Breast epithelium (tissue), 4 donors: Measurements from ENCODE around the gene ZNF79. TPM values are rescaled to one million over a fixed set of nuclear protein-coding genes. Genes with fewer than 3 reads are reported as not detected.

Experiments used
- DNase-seq, 2 donors: peaks; one replicate each; pipeline ENCODE4 v3.0.0-alpha.2; 2019; ENCODE audit warnings: low spot score in 2 of 2
- H3K27ac ChIP-seq, 2 donors: fragments of 200-600 bp; sonication (generic) in 1 of 2; one replicate each; pipeline ENCODE4 v1.5.1; 2016 to 2019; ENCODE audit warnings: mild to moderate bottlenecking in 1 of 2
- H3K27me3 ChIP-seq, 2 donors: fragments of 200-600 bp; sonication (generic) in 1 of 2; one replicate each; pipeline versions ENCODE4 v1.5.1 to v1.6.0; 2017 to 2019; ENCODE audit warnings: control low read depth in 1 of 2, mild to moderate bottlenecking in 1 of 2
- H3K36me3 ChIP-seq: fragments of 200-600 bp; one replicate; pipeline ENCODE4 v1.5.1; 2019
- H3K4me1 ChIP-seq, 2 donors: fragments of 200-600 bp; sonication (generic); one replicate each; pipeline ENCODE4 v1.5.1; 2016 to 2019; ENCODE audit warnings: control low read depth in 1 of 2
- H3K4me3 ChIP-seq, 3 donors: fragments of 200-600 bp; sonication (generic); 1 replicate in 2 of 3; 2 replicates in 1 of 3; pipeline ENCODE4 v1.5.1; 2016 to 2019; ENCODE audit warnings: mild to moderate bottlenecking in 3 of 3, moderate library complexity in 2 of 3
- H3K9me3 ChIP-seq, 2 donors: fragments of 200-600 bp; sonication (generic) in 1 of 2; one replicate each; pipeline ENCODE4 v1.5.1; 2016 to 2019; ENCODE audit warnings: control low read depth in 1 of 2
- POLR2A ChIP-seq: fragments of 450-650 bp; IDR thresholded peaks from one replicate; pipeline ENCODE4 v1.6.1; 2016; ENCODE audit warnings: antibody characterized with exemption, mild to moderate bottlenecking, moderate library complexity
- POLR2AphosphoS5 ChIP-seq, 3 donors: sonication (generic); formaldehyde crosslinking; IDR thresholded peaks; one replicate each; pipeline ENCODE4 v1.6.1; 2017; ENCODE audit warnings: antibody characterized with exemption in 3 of 3
- intact Hi-C: fragments of 100-400 bp; cut with DNase I; formaldehyde crosslinking; loops from one replicate; pipeline ENCODE4 v1.15.1; 2023; ENCODE audit warnings: low total_unique reads
- total RNA-seq, 3 donors: library from RNA; depleted of rRNA; stranded (reverse); fragments of >200 nt; gene quantifications; one replicate each; pipeline ENCODE4 v1.1.0, GENCODE V29; 2016
- TF ChIP-seq, protein P1 (sequence below), 3 donors: fragments of 450-650 bp; IDR thresholded peaks; one replicate each; pipeline ENCODE4 v1.5.1; 2016 to 2017; ENCODE audit warnings: antibody characterized with exemption in 3 of 3, mild to moderate bottlenecking in 3 of 3, moderate library complexity in 3 of 3

The ZNF79 gene
- total RNA-seq, 3 donors from 2014 or later, result 7.7 to 16.7 (median 16.0) TPM

DNA sequence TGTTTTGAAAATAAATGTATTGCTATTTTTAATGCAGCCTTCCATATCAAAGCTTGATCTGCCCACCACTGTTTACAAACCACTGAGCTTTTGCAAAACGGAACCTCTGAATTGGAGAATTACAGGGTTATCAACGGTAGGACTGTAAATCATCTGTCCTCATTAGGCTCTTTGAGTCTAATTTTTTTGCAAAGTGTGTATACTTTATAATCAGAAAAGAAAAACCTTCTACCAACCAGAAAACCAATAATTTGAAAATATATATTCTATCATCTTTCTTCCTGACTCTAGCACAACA is 34.0 kb upstream of the ZNF79 start:
- intact Hi-C loops, result loop anchor here (10.0 kb wide), 1 partner anchor 65 kb away; the partner anchor contains the start of genes LRSAM1 and RPL12
- Histone ChIP-seq H3K4me3 (no peak overlapping the region), H3K27me3 (no peaks in the 10 kb centered on the region), H3K9me3 (no peaks in the 10 kb centered on the region), H3K27ac (no peak overlapping the region), H3K4me1 (no peaks in the 10 kb centered on the region), H3K36me3 (no peaks in the 10 kb centered on the region)
- TF ChIP-seq POLR2A (no peak), POLR2AphosphoS5 (IDR thresholded peaks at IDR 0.05) (no peak)
- TF ChIP-seq, protein P1, sequence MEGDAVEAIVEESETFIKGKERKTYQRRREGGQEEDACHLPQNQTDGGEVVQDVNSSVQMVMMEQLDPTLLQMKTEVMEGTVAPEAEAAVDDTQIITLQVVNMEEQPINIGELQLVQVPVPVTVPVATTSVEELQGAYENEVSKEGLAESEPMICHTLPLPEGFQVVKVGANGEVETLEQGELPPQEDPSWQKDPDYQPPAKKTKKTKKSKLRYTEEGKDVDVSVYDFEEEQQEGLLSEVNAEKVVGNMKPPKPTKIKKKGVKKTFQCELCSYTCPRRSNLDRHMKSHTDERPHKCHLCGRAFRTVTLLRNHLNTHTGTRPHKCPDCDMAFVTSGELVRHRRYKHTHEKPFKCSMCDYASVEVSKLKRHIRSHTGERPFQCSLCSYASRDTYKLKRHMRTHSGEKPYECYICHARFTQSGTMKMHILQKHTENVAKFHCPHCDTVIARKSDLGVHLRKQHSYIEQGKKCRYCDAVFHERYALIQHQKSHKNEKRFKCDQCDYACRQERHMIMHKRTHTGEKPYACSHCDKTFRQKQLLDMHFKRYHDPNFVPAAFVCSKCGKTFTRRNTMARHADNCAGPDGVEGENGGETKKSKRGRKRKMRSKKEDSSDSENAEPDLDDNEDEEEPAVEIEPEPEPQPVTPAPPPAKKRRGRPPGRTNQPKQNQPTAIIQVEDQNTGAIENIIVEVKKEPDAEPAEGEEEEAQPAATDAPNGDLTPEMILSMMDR (IDR thresholded peaks at IDR 0.05), result no peak
- no peak for DNase-seq

DNA sequence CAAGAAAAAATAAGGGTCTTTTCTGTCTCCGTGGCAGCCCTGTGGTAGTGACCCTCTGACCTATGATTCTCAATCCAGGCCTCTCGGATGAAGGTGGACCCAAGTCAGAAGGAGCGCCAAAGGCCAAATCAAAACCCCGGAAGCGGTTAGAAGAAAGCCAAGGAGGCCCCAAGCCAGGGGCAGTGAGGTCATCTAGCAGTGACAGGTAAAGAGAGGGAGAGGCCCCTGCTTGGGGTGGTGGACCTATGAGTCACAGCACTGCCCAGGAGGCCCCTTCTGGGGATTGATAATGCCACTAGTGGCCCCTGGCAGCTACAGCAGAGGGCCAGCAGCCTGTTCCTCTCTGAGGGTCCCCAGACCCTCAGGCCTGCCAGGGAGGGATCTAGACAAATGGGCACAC is 33.6 kb upstream of the ZNF79 start:
- Histone ChIP-seq H3K9me3 (no peaks in the 10 kb centered on the region), H3K27me3 (no peaks in the 10 kb centered on the region), H3K4me1 (no peaks in the 10 kb centered on the region), H3K36me3 (no peaks in the 10 kb centered on the region), H3K27ac (no peak overlapping the region), H3K4me3 (no peak overlapping the region)
- no peak for DNase-seq
- no peak for TF ChIP-seq POLR2AphosphoS5 (IDR thresholded peaks at IDR 0.05)
- TF ChIP-seq, protein P1 (IDR thresholded peaks at IDR 0.05), result no peak
- no peak for TF ChIP-seq POLR2A
- intact Hi-C loops, result loop anchor here (10.0 kb wide), 1 partner anchor 64 kb away; the partner anchor contains the start of genes LRSAM1 and RPL12

DNA sequence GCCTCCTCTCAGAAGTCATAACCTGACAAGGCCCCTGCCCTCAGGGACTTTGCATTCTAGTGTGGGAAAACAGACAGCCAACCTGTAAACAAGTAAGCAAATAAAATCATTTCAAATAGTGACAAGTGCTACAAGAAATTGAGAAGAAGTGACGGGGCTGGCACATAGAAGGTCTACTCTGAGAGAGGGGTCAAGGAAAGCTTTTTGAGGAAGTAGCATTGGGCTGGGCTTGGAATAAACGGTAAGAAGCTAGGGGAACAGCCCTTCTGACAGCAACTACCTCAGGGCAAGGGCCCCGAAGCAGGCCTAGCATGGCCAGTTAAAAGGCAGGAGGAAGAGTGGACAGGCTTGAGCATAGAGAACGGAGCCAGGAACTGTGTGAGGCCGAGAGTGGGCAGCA is 32.0 kb upstream of the ZNF79 start:
- Histone ChIP-seq H3K4me3 (no peak overlapping the region), H3K9me3 (no peaks in the 10 kb centered on the region), H3K4me1 (no peaks in the 10 kb centered on the region), H3K36me3 (no peaks in the 10 kb centered on the region), H3K27ac (no peak overlapping the region), H3K27me3 (no peaks in the 10 kb centered on the region)
- no peak for DNase-seq
- intact Hi-C loops, result loop anchor here (10.0 kb wide), 1 partner anchor 63 kb away; the partner anchor contains the start of genes LRSAM1 and RPL12
- TF ChIP-seq, protein P1 (IDR thresholded peaks at IDR 0.05), result no peak
- no peak for TF ChIP-seq POLR2AphosphoS5 (IDR thresholded peaks at IDR 0.05)
- TF ChIP-seq POLR2A, result no peak

DNA sequence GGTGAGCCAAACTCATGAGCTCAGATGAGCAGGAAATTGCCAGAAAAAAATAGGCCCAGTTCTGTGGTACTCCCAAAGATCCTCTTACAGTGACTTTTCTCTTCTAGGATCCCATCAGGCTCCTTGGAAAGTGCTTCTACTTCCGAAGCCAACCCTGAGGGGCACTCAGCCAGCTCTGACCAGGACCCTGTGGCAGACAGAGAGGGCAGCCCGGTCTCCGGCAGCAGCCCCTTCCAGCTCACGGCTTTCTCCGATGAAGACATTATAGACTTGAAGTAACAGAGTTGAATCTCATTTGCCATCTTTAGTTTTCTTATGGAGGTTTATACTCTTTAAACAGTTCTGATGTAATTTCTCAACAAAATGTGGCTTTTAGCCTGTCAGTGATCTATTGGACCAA is 31.2 kb upstream of the ZNF79 start:
- intact Hi-C loops, result loop anchor here (10.0 kb wide), 1 partner anchor 62 kb away; the partner anchor contains the start of genes LRSAM1 and RPL12
- H3K27ac ChIP-seq, result no peak overlapping the region
- H3K4me3 ChIP-seq, result no peak overlapping the region
- TF ChIP-seq POLR2AphosphoS5 (IDR thresholded peaks at IDR 0.05), result no peak
- H3K36me3 ChIP-seq, result no peaks in the 10 kb centered on the region
- H3K27me3 ChIP-seq, result no peaks in the 10 kb centered on the region
- H3K4me1 ChIP-seq, result peaks cover 0 to 2% of the 10 kb centered on the region in 2 donors
- no peak for DNase-seq
- no peaks in the 10 kb centered on the region for H3K9me3 ChIP-seq

DNA sequence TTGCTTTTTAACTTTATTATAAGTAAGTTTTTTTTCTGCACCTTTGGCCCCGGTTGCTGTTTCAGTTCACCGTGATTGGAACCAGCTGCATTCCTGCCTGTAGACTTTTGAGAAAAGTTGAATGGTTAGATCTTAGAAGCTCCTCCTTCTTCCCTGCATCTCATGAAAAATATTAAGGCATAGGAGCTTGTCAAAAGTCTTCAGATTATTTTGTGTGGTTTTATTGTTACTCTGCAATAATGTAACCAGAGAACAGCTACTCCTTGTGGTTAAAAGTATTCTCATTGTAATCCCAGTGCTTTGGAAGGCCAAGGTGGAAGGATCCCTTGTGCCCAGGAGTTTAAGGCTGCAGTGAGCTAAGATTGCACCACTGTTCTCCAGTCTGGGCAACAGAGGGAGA is 30.5 kb upstream of the ZNF79 start:
- H3K4me3 ChIP-seq, result no peak overlapping the region
- H3K4me1 ChIP-seq, result peaks cover 5 to 7% of the 10 kb centered on the region in 2 donors
- no peaks in the 10 kb centered on the region for H3K9me3 ChIP-seq
- intact Hi-C loops, result loop anchor here (10.0 kb wide), 1 partner anchor 61 kb away; the partner anchor contains the start of genes LRSAM1 and RPL12
- H3K27me3 ChIP-seq, result no peaks in the 10 kb centered on the region
- no peak for DNase-seq
- no peak for TF ChIP-seq POLR2A
- TF ChIP-seq POLR2AphosphoS5 (IDR thresholded peaks at IDR 0.05), result no peak
- TF ChIP-seq, protein P1 (IDR thresholded peaks at IDR 0.05), result no peak
- no peak overlapping the region for H3K27ac ChIP-seq
- no peaks in the 10 kb centered on the region for H3K36me3 ChIP-seq
